OCI-LY3 (cell line): ENCODE results near the gene BCAT1.

Experiments
- CTCF ChIP-seq: fragments of 200-600, 300-600 bp; sonication (generic); IDR thresholded peaks from 2 replicates; pipeline ENCODE4 v1.5.1; 2014; ENCODE audit warnings: antibody characterized with exemption, low read length, low read depth
- EZH2phosphoT487 ChIP-seq: fragments of 200-600 bp; shearing (Covaris generic); IDR thresholded peaks from 2 replicates; pipeline ENCODE4 v1.6.1; 2018; ENCODE audit warnings: antibody characterized with exemption, mixed run types, low read depth

GRCh38 chr12:24921251-24922038, 27.5 kb downstream of the BCAT1 start:
- TF ChIP-seq CTCF (no peak), EZH2phosphoT487 (no peak)
